SW480 (cell line): ENCODE results near the gene TP53TG3B.
"Not testable (repeated sequence)": the region's sequence is repeated elsewhere in the genome, so short reads cannot be mapped to it uniquely, and the experiment has no call there.

Source experiments
- DNase-seq: peaks from one replicate; pipeline ENCODE4 v3.0.0-alpha.2; 2016; ENCODE audit warnings: low spot score

The TP53TG3B gene, protein sequence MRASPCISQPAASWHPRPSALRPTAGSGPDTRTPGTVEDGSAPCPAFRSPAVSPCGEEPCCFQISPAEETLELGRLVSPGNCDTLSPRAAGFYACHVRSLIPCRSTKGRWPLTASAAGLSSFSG

DNA sequence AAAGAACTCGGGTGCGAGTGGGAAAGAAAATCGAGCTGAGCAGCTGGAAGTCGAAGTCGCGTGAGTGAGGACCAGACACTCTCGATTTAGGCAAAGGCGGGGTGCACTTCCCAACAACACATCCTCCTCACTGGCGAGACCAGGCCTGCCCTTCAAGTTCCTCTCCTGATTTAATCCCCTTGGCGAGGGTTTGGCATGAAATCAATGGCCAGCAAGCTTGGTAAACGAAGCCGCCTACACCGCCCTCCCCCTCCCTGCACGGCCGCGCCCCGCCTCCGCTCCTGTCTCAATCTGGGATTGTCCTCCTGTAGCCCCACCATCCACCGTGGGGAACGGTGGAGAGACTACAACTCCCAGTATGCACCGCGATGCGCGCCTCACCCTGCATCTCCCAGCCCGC is at the start of gene TP53TG3B:
TSS of gene TP53TG3B (plus strand) at position 301 of the 400 bp plus-strand sequence. CDS start at position 369, 68 bp downstream.
- DNase-seq: not testable (repeated sequence)

DNA sequence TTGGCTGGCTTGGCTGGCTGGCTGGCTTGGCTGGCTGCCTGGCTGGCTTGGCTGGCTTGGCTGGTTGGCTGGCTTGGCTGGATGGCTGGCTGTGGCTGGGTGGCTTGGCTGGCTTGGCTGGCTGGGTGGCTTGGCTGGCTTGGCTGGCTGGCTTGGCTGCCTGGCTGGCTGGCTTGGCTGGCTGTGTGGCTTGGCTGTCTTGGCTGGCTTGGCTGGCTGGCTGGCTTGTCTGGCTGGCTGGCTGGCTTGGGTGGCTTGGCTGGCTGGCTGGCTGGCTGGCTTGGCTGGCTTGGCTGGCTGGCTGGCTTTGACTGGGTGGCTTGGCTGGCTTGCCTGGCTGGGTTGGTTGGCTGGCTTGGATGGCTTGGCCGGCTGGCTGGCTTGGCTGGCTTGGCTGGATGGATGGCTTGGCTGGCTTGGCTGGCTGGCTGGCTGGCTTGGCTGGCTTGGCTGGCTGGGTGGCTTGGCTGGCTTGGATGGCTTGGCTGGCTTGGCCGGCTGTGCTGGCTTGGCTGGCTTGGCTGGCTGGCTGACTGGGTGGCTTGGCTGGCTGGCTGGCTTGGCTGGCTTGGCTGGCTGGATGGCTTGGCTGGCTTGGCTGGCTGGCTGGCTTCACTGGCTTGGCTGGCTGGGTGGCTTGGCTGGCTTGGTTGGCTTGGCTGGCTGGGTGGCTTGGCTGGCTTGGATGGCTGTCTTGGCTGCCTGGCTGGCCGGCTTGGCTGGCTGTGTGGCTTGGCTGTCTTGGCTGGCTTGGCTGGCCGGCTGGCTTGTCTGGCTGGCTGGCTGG is 24.2 kb upstream of the TP53TG3B start:
- not testable (repeated sequence) for DNase-seq

DNA sequence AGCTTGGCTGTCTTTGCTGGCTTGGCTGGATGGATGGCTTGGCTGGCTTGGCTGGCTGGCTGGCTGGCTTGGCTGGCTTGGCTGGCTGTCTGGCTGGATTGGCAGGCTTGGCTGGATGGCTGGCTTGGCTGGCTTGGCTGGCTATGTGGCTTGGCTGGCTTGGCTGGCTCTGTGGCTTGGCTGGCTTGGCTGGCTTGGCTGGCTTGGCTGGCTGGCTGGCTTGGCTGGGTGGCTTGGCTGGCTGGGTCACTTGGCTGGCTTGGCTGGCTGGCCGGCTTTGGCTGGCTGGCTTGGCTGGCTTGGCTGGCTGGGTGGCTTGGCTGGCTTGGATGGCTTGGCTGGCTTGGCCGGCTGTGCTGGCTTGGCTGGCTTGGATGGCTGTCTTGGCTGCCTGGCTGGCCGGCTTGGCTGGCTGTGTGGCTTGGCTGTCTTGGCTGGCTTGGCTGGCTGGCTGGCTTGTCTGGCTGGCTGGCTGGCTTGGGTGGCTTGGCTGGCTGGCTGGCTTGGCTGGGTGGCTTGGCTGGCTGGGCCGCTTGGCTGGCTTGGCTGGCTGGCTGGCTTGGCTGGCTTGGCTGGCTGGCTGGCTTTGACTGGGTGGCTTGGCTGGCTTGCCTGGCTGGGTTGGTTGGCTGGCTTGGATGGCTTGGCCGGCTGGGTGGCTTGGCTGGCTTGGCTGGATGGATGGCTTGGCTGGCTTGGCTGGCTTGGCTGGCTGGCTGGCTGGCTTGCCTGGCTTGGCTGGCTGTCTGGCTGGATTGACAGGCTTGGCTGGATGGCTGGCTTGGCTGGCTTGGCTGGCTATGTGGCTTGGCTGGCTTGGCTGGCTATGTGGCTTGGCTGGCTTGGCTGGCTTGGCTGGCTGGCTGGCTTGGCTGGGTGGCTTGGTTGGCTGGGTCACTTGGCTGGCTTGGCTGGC is 22.8 kb upstream of the TP53TG3B start:
- not testable (repeated sequence) for DNase-seq

DNA sequence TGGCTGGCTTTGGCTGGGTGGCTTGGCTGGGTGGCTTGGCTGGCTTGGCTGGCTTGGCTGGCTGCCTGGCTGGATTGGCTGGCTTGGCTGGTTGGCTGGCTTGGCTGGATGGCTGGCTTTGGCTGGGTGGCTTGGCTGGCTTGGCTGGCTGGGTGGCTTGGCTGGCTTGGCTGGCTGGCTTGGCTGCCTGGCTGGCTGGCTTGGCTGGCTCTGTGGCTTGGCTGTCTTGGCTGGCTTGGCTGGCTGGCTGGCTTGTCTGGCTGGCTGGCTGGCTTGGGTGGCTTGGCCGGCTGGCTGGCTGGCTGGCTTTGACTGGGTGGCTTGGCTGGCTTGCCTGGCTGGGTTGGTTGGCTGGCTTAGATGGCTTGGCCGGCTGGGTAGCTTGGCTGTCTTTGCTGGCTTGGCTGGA is 22.1 kb upstream of the TP53TG3B start:
- not testable (repeated sequence) for DNase-seq

DNA sequence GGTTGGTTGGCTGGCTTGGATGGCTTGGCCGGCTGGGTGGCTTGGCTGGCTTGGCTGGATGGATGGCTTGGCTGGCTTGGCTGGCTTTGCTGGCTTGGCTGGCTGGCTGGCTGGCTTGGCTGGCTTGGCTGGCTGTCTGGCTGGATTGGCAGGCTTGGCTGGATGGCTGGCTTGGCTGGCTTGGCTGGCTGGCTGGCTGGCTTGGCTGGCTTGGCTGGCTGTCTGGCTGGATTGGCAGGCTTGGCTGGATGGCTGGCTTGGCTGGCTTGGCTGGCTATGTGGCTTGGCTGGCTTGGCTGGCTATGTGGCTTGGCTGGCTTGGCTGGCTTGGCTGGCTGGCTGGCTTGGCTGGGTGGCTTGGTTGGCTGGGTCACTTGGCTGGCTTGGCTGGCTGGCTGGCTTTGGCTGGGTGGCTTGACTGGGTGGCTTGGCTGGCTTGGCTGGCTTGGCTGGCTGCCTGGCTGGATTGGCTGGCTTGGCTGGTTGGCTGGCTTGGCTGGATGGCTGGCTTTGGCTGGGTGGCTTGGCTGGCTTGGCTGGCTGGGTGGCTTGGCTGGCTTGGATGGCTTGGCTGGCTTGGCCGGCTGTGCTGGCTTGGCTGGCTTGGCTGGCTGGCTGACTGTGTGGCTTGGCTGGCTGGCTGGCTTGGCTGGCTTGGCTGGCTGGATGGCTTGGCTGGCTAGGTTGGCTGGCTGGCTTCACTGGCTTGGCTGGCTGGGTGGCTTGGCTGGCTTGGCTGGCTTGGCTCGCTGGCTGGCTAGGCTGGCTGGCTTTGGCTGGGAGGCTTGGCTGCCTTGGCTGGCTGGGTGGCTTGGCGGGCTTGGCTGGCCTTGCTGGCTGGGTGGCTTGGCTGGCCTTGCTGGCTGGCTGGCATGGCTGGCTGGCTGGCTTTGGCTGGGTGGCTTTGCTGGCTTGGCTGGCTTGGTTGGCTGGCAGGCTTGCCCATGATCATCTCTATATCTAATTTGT is 21.3 kb upstream of the TP53TG3B start:
- DNase-seq: not testable (repeated sequence)
